ENCODE measurements around the gene IDNK.
A peak's percentile ranks its signal among the peaks of the same experiment; 100 is the strongest.

IDNK gene

DNA sequence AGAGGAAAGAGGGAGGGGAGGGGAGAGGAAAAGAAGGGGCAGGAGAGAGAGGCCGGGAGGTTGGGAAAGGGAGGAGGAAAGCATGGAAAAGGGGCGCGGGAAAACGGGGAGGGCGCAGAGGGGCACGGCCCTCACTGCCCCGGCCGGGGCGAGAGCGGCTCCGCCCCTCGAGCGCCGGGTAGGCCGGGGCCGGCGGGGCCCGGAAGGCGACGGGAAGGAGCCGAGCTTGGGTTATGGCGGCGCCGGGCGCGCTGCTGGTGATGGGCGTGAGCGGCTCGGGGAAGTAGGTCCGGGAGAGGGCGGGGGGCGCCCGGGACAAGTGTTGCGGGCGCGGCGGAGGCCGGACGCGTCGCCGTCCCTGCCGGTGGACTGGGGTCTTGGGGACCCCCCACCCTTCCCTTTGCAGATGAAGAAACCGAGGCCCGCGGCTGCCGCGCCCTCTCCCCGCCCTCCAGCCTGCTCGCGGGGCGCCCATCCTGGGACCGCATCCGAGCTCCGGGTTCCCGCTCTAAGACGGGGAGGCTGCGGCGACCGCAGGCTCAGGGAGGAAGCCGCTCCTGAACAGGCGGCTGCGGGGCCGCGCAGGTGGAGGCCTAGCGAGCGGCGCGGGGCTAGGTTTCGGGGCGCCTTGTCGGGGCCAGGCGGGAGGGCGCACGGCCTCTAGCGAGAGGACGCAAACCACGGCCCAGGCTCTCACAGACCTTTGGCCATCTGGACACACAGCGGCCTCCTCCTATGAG is at the start of gene IDNK:
TSS of gene IDNK (plus strand) at position 205 of the 740 bp plus-strand sequence. CDS start at position 234, 29 bp downstream.
- Histone ChIP-seq H3K36me3 (peaks cover 0 to 8% (median 0%) of the 10 kb centered on the region in 3 donors), H3K9me3 (no peaks in the 10 kb centered on the region), H3K4me3 (peak within 1 kb of the TSS; percentile 73 to 74), H3K27ac (peak within 1 kb of the TSS; percentile 82 to 85), H3K4me1 (peaks cover 0 to 8% (median 4%) of the 10 kb centered on the region in 4 donors), H3K27me3 (no peaks in the 10 kb centered on the region)
- peak; percentile 42 to 77 for DNase-seq
- intact Hi-C loops (cut with DNase I; ENCODE audit: low total_unique reads): no loop called here
- TF ChIP-seq, protein P1, sequence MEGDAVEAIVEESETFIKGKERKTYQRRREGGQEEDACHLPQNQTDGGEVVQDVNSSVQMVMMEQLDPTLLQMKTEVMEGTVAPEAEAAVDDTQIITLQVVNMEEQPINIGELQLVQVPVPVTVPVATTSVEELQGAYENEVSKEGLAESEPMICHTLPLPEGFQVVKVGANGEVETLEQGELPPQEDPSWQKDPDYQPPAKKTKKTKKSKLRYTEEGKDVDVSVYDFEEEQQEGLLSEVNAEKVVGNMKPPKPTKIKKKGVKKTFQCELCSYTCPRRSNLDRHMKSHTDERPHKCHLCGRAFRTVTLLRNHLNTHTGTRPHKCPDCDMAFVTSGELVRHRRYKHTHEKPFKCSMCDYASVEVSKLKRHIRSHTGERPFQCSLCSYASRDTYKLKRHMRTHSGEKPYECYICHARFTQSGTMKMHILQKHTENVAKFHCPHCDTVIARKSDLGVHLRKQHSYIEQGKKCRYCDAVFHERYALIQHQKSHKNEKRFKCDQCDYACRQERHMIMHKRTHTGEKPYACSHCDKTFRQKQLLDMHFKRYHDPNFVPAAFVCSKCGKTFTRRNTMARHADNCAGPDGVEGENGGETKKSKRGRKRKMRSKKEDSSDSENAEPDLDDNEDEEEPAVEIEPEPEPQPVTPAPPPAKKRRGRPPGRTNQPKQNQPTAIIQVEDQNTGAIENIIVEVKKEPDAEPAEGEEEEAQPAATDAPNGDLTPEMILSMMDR (IDR thresholded peaks at IDR 0.05): no peak

- no peak for DNase-seq
- Histone ChIP-seq H3K36me3 (no peaks in the 10 kb centered on the region), H3K27me3 (no peaks in the 10 kb centered on the region), H3K27ac (no peak overlapping the region), H3K4me1 (peaks cover 0 to 7% (median 2%) of the 10 kb centered on the region in 4 donors), H3K9me3 (peaks cover 0 to 6% (median 0%) of the 10 kb centered on the region in 3 donors), H3K4me3 (no peak overlapping the region)
- TF ChIP-seq, protein P1 (IDR thresholded peaks at IDR 0.05): no peak
- intact Hi-C loops (cut with DNase I; ENCODE audit: low total_unique reads): no loop called here
These were observed 48.5 kb upstream of the IDNK start for GRCh38 chr9:83574482-83574881.

- H3K27ac ChIP-seq: no peak overlapping the region
- H3K9me3 ChIP-seq: peaks cover 0 to 10% (median 0%) of the 10 kb centered on the region in 3 donors
- TF ChIP-seq, protein P1 (IDR thresholded peaks at IDR 0.05): no peak
- peak in 1 of 2 donors; percentile 43 for DNase-seq
- H3K27me3 ChIP-seq: no peaks in the 10 kb centered on the region
- H3K4me1 ChIP-seq: peaks cover 0 to 24% (median 16%) of the 10 kb centered on the region in 4 donors
- H3K36me3 ChIP-seq: peaks cover 0 to 7% (median 0%) of the 10 kb centered on the region in 3 donors
- intact Hi-C loops (cut with DNase I; ENCODE audit: low total_unique reads): no loop called here
- no peak overlapping the region for H3K4me3 ChIP-seq
These were observed 40.9 kb upstream of the IDNK start for GRCh38 chr9:83582029-83582428.

GRCh38 chr9:83583151-83584014 is 39.6 kb upstream of the IDNK start:
- TF ChIP-seq, protein P1 (IDR thresholded peaks at IDR 0.05): peak; percentile 77 to 80
- no peak overlapping the region for H3K4me3 ChIP-seq
- no peaks in the 10 kb centered on the region for H3K27me3 ChIP-seq
- peaks cover 0 to 24% (median 16%) of the 10 kb centered on the region in 4 donors for H3K4me1 ChIP-seq
- peak; percentile 70 to 80 for DNase-seq
- H3K27ac ChIP-seq: peak overlapping the region in 1 of 2 donors; percentile 1
- peaks cover 0 to 7% (median 0%) of the 10 kb centered on the region in 3 donors for H3K36me3 ChIP-seq
- intact Hi-C loops (cut with DNase I; ENCODE audit: low total_unique reads): no loop called here
- peaks cover 0 to 10% (median 0%) of the 10 kb centered on the region in 3 donors for H3K9me3 ChIP-seq

GRCh38 chr9:83584995-83585394 is 37.9 kb upstream of the IDNK start:
- H3K36me3 ChIP-seq: peaks cover 0 to 7% (median 0%) of the 10 kb centered on the region in 3 donors
- TF ChIP-seq, protein P1 (IDR thresholded peaks at IDR 0.05): no peak
- H3K4me1 ChIP-seq: peaks cover 0 to 24% (median 16%) of the 10 kb centered on the region in 4 donors
- H3K27ac ChIP-seq: no peak overlapping the region
- H3K4me3 ChIP-seq: no peak overlapping the region
- no peak for DNase-seq
- H3K9me3 ChIP-seq: no peaks in the 10 kb centered on the region
- intact Hi-C loops (cut with DNase I; ENCODE audit: low total_unique reads): no loop called here
- H3K27me3 ChIP-seq: no peaks in the 10 kb centered on the region
